Measurements from ENCODE around the gene ZNF649.

Gene ZNF649

GRCh38 chr19:51921949-51922348 is 17.1 kb upstream of the ZNF649 start:
- H3K9me3 ChIP-seq (ENCODE audit: control insufficient read depth, insufficient read depth, low read length) = peaks cover 58% of the 10 kb centered on the region
- TF ChIP-seq, protein P1, sequence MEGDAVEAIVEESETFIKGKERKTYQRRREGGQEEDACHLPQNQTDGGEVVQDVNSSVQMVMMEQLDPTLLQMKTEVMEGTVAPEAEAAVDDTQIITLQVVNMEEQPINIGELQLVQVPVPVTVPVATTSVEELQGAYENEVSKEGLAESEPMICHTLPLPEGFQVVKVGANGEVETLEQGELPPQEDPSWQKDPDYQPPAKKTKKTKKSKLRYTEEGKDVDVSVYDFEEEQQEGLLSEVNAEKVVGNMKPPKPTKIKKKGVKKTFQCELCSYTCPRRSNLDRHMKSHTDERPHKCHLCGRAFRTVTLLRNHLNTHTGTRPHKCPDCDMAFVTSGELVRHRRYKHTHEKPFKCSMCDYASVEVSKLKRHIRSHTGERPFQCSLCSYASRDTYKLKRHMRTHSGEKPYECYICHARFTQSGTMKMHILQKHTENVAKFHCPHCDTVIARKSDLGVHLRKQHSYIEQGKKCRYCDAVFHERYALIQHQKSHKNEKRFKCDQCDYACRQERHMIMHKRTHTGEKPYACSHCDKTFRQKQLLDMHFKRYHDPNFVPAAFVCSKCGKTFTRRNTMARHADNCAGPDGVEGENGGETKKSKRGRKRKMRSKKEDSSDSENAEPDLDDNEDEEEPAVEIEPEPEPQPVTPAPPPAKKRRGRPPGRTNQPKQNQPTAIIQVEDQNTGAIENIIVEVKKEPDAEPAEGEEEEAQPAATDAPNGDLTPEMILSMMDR (IDR thresholded peaks at IDR 0.05; ENCODE audit: low read depth, low read length, poor library complexity, severe bottlenecking) = no peak
- TF ChIP-seq EZH2phosphoT487 (IDR thresholded peaks at IDR 0.05; ENCODE audit: borderline replicate concordance, low read length) = no peak

GRCh38 chr19:51919606-51920005 is 14.8 kb upstream of the ZNF649 start:
- TF ChIP-seq, protein P1 (IDR thresholded peaks at IDR 0.05; ENCODE audit: low read depth, low read length, poor library complexity, severe bottlenecking) = no peak
- no peak for TF ChIP-seq EZH2phosphoT487 (IDR thresholded peaks at IDR 0.05; ENCODE audit: borderline replicate concordance, low read length)
- no peak overlapping the region for H3K27ac ChIP-seq (ENCODE audit: low read depth, low read length)
- H3K4me1 ChIP-seq (ENCODE audit: control insufficient read depth, low read length) = peaks cover 6% of the 10 kb centered on the region
- no peak overlapping the region for H3K4me3 ChIP-seq (ENCODE audit: low read length)
- no peaks in the 10 kb centered on the region for H3K79me2 ChIP-seq (ENCODE audit: control insufficient read depth, low read length)
- no peaks in the 10 kb centered on the region for H3K27me3 ChIP-seq (ENCODE audit: control insufficient read depth, low read length)
- no peaks in the 10 kb centered on the region for H3K36me3 ChIP-seq (ENCODE audit: control insufficient read depth, low read length)
- no peaks in the 10 kb centered on the region for H3F3A ChIP-seq (ENCODE audit: control insufficient read depth, insufficient read depth)
- H3K4me2 ChIP-seq (ENCODE audit: low read length) = no peak overlapping the region
- H4K20me1 ChIP-seq (ENCODE audit: control insufficient read depth, insufficient read depth, low read depth, low read length) = no peaks in the 10 kb centered on the region
- H3K9me2 ChIP-seq (replicated peaks; ENCODE audit: control insufficient read depth, low read length) = no peaks in the 10 kb centered on the region
- peaks cover 66% of the 10 kb centered on the region for H3K9me3 ChIP-seq (ENCODE audit: control insufficient read depth, insufficient read depth, low read length)

More at GRCh38 chr19:51921949-51922348, 17.1 kb upstream of the ZNF649 start:
- Histone ChIP-seq H3K4me2 (ENCODE audit: low read length) (no peak overlapping the region), H3K36me3 (ENCODE audit: control insufficient read depth, low read length) (no peaks in the 10 kb centered on the region), H3K79me2 (ENCODE audit: control insufficient read depth, low read length) (no peaks in the 10 kb centered on the region), H3K27me3 (ENCODE audit: control insufficient read depth, low read length) (no peaks in the 10 kb centered on the region), H3K9me2 (replicated peaks; ENCODE audit: control insufficient read depth, low read length) (no peaks in the 10 kb centered on the region), H3K4me3 (ENCODE audit: low read length) (no peak overlapping the region), H4K20me1 (ENCODE audit: control insufficient read depth, insufficient read depth, low read depth, low read length) (no peaks in the 10 kb centered on the region), H3K27ac (ENCODE audit: low read depth, low read length) (no peak overlapping the region), H3K4me1 (ENCODE audit: control insufficient read depth, low read length) (peaks cover 6% of the 10 kb centered on the region), H3F3A (ENCODE audit: control insufficient read depth, insufficient read depth) (no peaks in the 10 kb centered on the region)

GRCh38 chr19:51916167-51916566 is 11.3 kb upstream of the ZNF649 start:
- peaks cover 46% of the 10 kb centered on the region for H3K9me3 ChIP-seq (ENCODE audit: control insufficient read depth, insufficient read depth, low read length)
- H3K4me1 ChIP-seq (ENCODE audit: control insufficient read depth, low read length) = peaks cover 6% of the 10 kb centered on the region
- H3K27ac ChIP-seq (ENCODE audit: low read depth, low read length) = no peak overlapping the region

More at GRCh38 chr19:51916167-51916566, 11.3 kb upstream of the ZNF649 start:
- no peak overlapping the region for H3K4me2 ChIP-seq (ENCODE audit: low read length)
- no peaks in the 10 kb centered on the region for H4K20me1 ChIP-seq (ENCODE audit: control insufficient read depth, insufficient read depth, low read depth, low read length)
- H3K27me3 ChIP-seq (ENCODE audit: control insufficient read depth, low read length) = no peaks in the 10 kb centered on the region
- no peaks in the 10 kb centered on the region for H3K36me3 ChIP-seq (ENCODE audit: control insufficient read depth, low read length)
- H3K4me3 ChIP-seq (ENCODE audit: low read length) = no peak overlapping the region
- H3K9me2 ChIP-seq (replicated peaks; ENCODE audit: control insufficient read depth, low read length) = no peaks in the 10 kb centered on the region
- H3K79me2 ChIP-seq (ENCODE audit: control insufficient read depth, low read length) = no peaks in the 10 kb centered on the region
- H3F3A ChIP-seq (ENCODE audit: control insufficient read depth, insufficient read depth) = no peaks in the 10 kb centered on the region
- TF ChIP-seq, protein P1 (IDR thresholded peaks at IDR 0.05; ENCODE audit: low read depth, low read length, poor library complexity, severe bottlenecking) = no peak
- no peak for TF ChIP-seq EZH2phosphoT487 (IDR thresholded peaks at IDR 0.05; ENCODE audit: borderline replicate concordance, low read length)
